ENCODE measurements around the gene EPN3. TPM values are rescaled to one million over a fixed set of nuclear protein-coding genes. Genes with fewer than 3 reads are reported as not detected.

EPN3 gene
- total and polyA plus RNA-seq, 2 donors (not counting 1 experiment from before 2014, with no cell fraction given), result not detected

- peak overlapping the region; percentile 41 for H3K4me3 Mint-ChIP-seq
- Histone ChIP-seq H4K20me1 (ENCODE audit: control insufficient read depth, insufficient read depth, low read length, poor library complexity, severe bottlenecking) (peaks cover 8% of the 10 kb centered on the region), H3K4me1 (ENCODE audit: control insufficient read depth in 2 of 2, insufficient read depth in 2 of 2, low read length in 2 of 2) (peaks cover 34 to 40% of the 10 kb centered on the region in 2 donors), H3K27ac (ENCODE audit: low read length in 2 of 2) (no peak overlapping the region), H3K79me2 (ENCODE audit: control insufficient read depth, insufficient read depth, low read length) (no peaks in the 10 kb centered on the region), H3K9me3 (ENCODE audit: control extremely low read depth in 1 of 3, control insufficient read depth in 2 of 3, insufficient read depth in 1 of 3, low read length in 2 of 3) (peaks cover 0 to 27% (median 0%) of the 10 kb centered on the region in 3 donors), H2AFZ (ENCODE audit: insufficient read depth, low read depth, low read length, poor library complexity, severe bottlenecking) (no peak overlapping the region), H3K4me2 (replicated peaks; ENCODE audit: low read depth, low read length, poor library complexity, severe bottlenecking) (no peak overlapping the region), H3K36me3 (replicated peaks in 1 of 2; ENCODE audit: control extremely low read depth in 1 of 2, control insufficient read depth in 1 of 2, extremely low read depth in 1 of 2, insufficient read depth in 2 of 2, low read length in 1 of 2) (no peaks in the 10 kb centered on the region), H3K9ac (ENCODE audit: low read length) (no peak overlapping the region), H3K4me3 (ENCODE audit: control extremely low read depth in 1 of 5, extremely low read depth in 1 of 5, insufficient read depth in 1 of 5, low read depth in 2 of 5, low read length in 4 of 5) (no peak overlapping the region), H3K27me3 (replicated peaks in 1 of 4; ENCODE audit: control extremely low read depth in 1 of 4, control insufficient read depth in 3 of 4, insufficient read depth in 4 of 4, low read length in 3 of 4) (peaks cover 0 to 91% (median 39%) of the 10 kb centered on the region in 4 experiments)
- no peak for TF ChIP-seq EZH2 (IDR thresholded peaks at IDR 0.05; ENCODE audit: borderline replicate concordance, insufficient read depth, low read depth, low read length, poor library complexity, severe bottlenecking)
- TF ChIP-seq, protein P1, sequence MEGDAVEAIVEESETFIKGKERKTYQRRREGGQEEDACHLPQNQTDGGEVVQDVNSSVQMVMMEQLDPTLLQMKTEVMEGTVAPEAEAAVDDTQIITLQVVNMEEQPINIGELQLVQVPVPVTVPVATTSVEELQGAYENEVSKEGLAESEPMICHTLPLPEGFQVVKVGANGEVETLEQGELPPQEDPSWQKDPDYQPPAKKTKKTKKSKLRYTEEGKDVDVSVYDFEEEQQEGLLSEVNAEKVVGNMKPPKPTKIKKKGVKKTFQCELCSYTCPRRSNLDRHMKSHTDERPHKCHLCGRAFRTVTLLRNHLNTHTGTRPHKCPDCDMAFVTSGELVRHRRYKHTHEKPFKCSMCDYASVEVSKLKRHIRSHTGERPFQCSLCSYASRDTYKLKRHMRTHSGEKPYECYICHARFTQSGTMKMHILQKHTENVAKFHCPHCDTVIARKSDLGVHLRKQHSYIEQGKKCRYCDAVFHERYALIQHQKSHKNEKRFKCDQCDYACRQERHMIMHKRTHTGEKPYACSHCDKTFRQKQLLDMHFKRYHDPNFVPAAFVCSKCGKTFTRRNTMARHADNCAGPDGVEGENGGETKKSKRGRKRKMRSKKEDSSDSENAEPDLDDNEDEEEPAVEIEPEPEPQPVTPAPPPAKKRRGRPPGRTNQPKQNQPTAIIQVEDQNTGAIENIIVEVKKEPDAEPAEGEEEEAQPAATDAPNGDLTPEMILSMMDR (IDR thresholded peaks at IDR 0.05), result peak; percentile 14
- peaks cover 56% of the 10 kb centered on the region for H3K27me3 Mint-ChIP-seq
- no peak for DNase-seq
- no peaks in the 10 kb centered on the region for H3K9me3 Mint-ChIP-seq (ENCODE audit: insufficient read depth)
- ChIA-PET POLR2A (no interaction called here), CTCF (interaction anchor here (0.6 to 1.0 kb wide), 3 partner anchors 10 to 220 kb away, joined by 3 to 4 read pairs (median 3); no protein-coding TSS in a partner anchor)
- peaks cover 35% of the 10 kb centered on the region for H3K4me1 Mint-ChIP-seq
- WGBS (ENCODE audit: insufficient coverage), result no CpG with 5 or more reads among the region's 4 CpGs
- no peak overlapping the region for H3K27ac Mint-ChIP-seq
- intact Hi-C loops (cut with micrococcal nuclease), result loop anchor here (5.0 kb wide), 1 partner anchor 144 kb away; the partner anchor contains the start of gene ANKRD40
- no peak for ATAC-seq (ENCODE audit: low read depth)
These were observed 30.6 kb downstream of the EPN3 start for GRCh38 chr17:50563092-50563511.

DNA sequence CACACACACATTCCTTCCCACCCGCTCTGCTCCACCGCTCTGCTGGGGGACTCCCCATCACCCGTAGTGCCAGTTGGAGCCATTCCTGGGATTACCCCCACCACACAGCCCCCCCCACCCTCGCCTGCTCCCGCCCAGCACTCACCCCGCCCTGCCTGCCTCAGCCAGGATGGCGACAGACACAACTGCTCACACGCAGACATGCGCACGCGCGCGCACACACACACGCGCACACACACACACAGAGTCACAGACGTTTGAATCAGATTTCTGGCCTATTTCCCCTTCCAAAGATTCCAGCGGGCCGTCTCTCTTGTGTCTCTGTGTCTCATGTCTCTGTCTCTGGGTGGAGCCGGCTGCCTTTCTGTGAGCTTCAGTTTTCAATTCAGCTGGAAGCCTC, 32.4 kb downstream of the EPN3 start:
- intact Hi-C loops (cut with micrococcal nuclease), result loop anchor here (5.0 kb wide), 1 partner anchor 142 kb away; the partner anchor contains the start of gene ANKRD40
- WGBS (ENCODE audit: insufficient coverage), result 40% methylated on average over 14 of the region's 19 CpGs
- Mint-ChIP-seq H3K9me3 (ENCODE audit: insufficient read depth) (no peaks in the 10 kb centered on the region), H3K4me1 (peaks cover 19% of the 10 kb centered on the region), H3K4me3 (no peak overlapping the region), H3K27me3 (peaks cover 59% of the 10 kb centered on the region), H3K27ac (no peak overlapping the region)
- TF ChIP-seq EZH2 (IDR thresholded peaks at IDR 0.05; ENCODE audit: borderline replicate concordance, insufficient read depth, low read depth, low read length, poor library complexity, severe bottlenecking), result no peak
- TF ChIP-seq, protein P1 (IDR thresholded peaks at IDR 0.05), result no peak
- DNase-seq (peak; percentile 49), ATAC-seq (ENCODE audit: low read depth) (no peak)
- Histone ChIP-seq H3K4me2 (replicated peaks; ENCODE audit: low read depth, low read length, poor library complexity, severe bottlenecking) (no peak overlapping the region), H3K79me2 (ENCODE audit: control insufficient read depth, insufficient read depth, low read length) (no peaks in the 10 kb centered on the region), H2AFZ (ENCODE audit: insufficient read depth, low read depth, low read length, poor library complexity, severe bottlenecking) (no peak overlapping the region), H4K20me1 (ENCODE audit: control insufficient read depth, insufficient read depth, low read length, poor library complexity, severe bottlenecking) (peaks cover 6% of the 10 kb centered on the region), H3K4me1 (ENCODE audit: control insufficient read depth in 2 of 2, insufficient read depth in 2 of 2, low read length in 2 of 2) (peaks cover 17 to 24% of the 10 kb centered on the region in 2 donors), H3K4me3 (ENCODE audit: control extremely low read depth in 1 of 5, extremely low read depth in 1 of 5, insufficient read depth in 1 of 5, low read depth in 2 of 5, low read length in 4 of 5) (no peak overlapping the region), H3K27ac (ENCODE audit: low read length in 2 of 2) (no peak overlapping the region), H3K9me3 (ENCODE audit: control extremely low read depth in 1 of 3, control insufficient read depth in 2 of 3, insufficient read depth in 1 of 3, low read length in 2 of 3) (peaks cover 0 to 11% (median 0%) of the 10 kb centered on the region in 3 donors), H3K36me3 (replicated peaks in 1 of 2; ENCODE audit: control extremely low read depth in 1 of 2, control insufficient read depth in 1 of 2, extremely low read depth in 1 of 2, insufficient read depth in 2 of 2, low read length in 1 of 2) (no peaks in the 10 kb centered on the region), H3K9ac (ENCODE audit: low read length) (no peak overlapping the region), H3K27me3 (replicated peaks in 1 of 4; ENCODE audit: control extremely low read depth in 1 of 4, control insufficient read depth in 3 of 4, insufficient read depth in 4 of 4, low read length in 3 of 4) (peaks cover 0 to 74% (median 28%) of the 10 kb centered on the region in 4 experiments)
- CTCF ChIA-PET, result no interaction called here
- POLR2A ChIA-PET, result interaction anchor here (1.2 kb wide), 1 partner anchor 23 kb away, joined by 3 read pairs; no protein-coding TSS in a partner anchor

All from B cell (primary cell).